Activated CD4-positive, alpha-beta T cell treated with anti-CD3 and anti-CD28 coated beads for 48 hours (primary cell): ENCODE measurements around the gene EMC10.

Experiments
- DNase-seq: peaks from one replicate; pipeline ENCODE4 v3.0.0-alpha.2; 2020

EMC10 gene

GRCh38 chr19:50480281-50481111 lies 4.2 kb downstream of the EMC10 start:
- no peak for DNase-seq

- no peak for DNase-seq
Observed at GRCh38 chr19:50481351-50482149, 5.2 kb downstream of the EMC10 start.

- DNase-seq: no peak
Observed at GRCh38 chr19:50482271-50482855, 6.1 kb downstream of the EMC10 start.

- no peak for DNase-seq
Observed at GRCh38 chr19:50482916-50483315, 6.6 kb downstream of the EMC10 start.

GRCh38 chr19:50485284-50485955 lies 9.1 kb downstream of the EMC10 start:
- no peak for DNase-seq

- peak; percentile 91 for DNase-seq
Observed at GRCh38 chr19:50486823-50487515, 10.7 kb downstream of the EMC10 start.

- no peak for DNase-seq
Observed at GRCh38 chr19:50488389-50489194, 12.3 kb downstream of the EMC10 start.

GRCh38 chr19:50489461-50490011 lies 13.2 kb downstream of the EMC10 start:
- no peak for DNase-seq

GRCh38 chr19:50490411-50490811 lies 14.1 kb downstream of the EMC10 start:
- no peak for DNase-seq

GRCh38 chr19:50490991-50491472 lies 14.7 kb downstream of the EMC10 start:
- no peak for DNase-seq

- peak; percentile 60 for DNase-seq
Observed at GRCh38 chr19:50492303-50493052, 16.2 kb downstream of the EMC10 start.

- DNase-seq: no peak
Observed at GRCh38 chr19:50493171-50493570, 16.9 kb downstream of the EMC10 start.

GRCh38 chr19:50494186-50495019 lies 18.1 kb downstream of the EMC10 start:
- no peak for DNase-seq

GRCh38 chr19:50495020-50495531 lies 18.8 kb downstream of the EMC10 start:
- DNase-seq: no peak

GRCh38 chr19:50496189-50497021 lies 20.1 kb downstream of the EMC10 start:
- DNase-seq: no peak

- no peak for DNase-seq
Observed at GRCh38 chr19:50497022-50497405, 20.7 kb downstream of the EMC10 start.

- DNase-seq: no peak
Observed at GRCh38 chr19:50498219-50499056, 22.1 kb downstream of the EMC10 start.
